ENCODE measurements around the gene PARVA.

DNA sequence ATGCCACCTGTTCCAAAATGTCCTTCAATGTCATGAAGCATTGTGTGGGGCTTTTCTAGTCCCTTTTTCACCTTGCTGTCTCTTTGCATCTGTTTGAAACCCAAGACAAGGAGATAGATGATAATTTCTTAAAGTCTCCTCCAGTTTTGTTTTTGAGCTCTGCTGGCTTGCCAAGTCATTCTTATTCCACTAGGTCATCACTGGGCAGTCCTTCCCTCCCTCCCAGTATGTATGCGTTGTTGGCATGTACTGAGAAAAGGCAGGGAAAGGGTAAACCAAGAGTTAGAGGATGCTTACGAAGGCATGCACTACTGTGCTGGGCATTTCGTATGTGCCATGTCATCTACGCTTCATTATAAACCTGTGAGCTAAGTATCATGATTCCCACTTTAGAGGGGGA is 78.6 kb downstream of the PARVA start:
- TF ChIP-seq HINFP (tag; conservative IDR thresholded peaks at IDR 0.05; ENCODE audit: low read depth) (no peak), ETV6 (IDR thresholded peaks at IDR 0.05; ENCODE audit: borderline replicate concordance in 1 of 2, low read depth in 2 of 2, low read length in 1 of 2) (no peak), ETV6 (CRISPR knock-in tag; IDR thresholded peaks at IDR 0.05; ENCODE audit: borderline replicate concordance) (no peak), RAD51 (IDR thresholded peaks at IDR 0.05; ENCODE audit: borderline replicate concordance, low read depth) (no peak), EZH2 (IDR thresholded peaks at IDR 0.05; ENCODE audit: borderline replicate concordance, low read depth, low read length) (no peak), SPI1 (IDR thresholded peaks at IDR 0.05; ENCODE audit: borderline replicate concordance, low read depth, low read length) (no peak), STAG1 (CRISPR knock-in tag; IDR thresholded peaks at IDR 0.05; ENCODE audit: borderline replicate concordance) (no peak), SRSF1 (IDR thresholded peaks at IDR 0.05; ENCODE audit: low read depth, low read length) (no peak), EP300 (IDR thresholded peaks at IDR 0.05; ENCODE audit: low read length) (no peak), SREBF2 (CRISPR knock-in tag; IDR thresholded peaks at IDR 0.05) (no peak)
- TF ChIP-seq, protein P1, sequence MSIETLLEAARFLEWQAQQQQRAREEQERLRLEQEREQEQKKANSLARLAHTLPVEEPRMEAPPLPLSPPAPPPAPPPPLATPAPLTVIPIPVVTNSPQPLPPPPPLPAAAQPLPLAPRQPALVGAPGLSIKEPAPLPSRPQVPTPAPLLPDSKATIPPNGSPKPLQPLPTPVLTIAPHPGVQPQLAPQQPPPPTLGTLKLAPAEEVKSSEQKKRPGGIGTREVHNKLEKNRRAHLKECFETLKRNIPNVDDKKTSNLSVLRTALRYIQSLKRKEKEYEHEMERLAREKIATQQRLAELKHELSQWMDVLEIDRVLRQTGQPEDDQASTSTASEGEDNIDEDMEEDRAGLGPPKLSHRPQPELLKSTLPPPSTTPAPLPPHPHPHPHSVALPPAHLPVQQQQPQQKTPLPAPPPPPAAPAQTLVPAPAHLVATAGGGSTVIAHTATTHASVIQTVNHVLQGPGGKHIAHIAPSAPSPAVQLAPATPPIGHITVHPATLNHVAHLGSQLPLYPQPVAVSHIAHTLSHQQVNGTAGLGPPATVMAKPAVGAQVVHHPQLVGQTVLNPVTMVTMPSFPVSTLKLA (conservative IDR thresholded peaks at IDR 0.05) = no peak

All from K562 (cell line).